MM.1S (cell line): ENCODE data around the gene ABCC8.
A peak's percentile ranks its signal among the peaks of the same experiment; 100 is the strongest.

ENCODE experiments used
- DNase-seq: peaks from one replicate; pipeline ENCODE4 v3.0.0-alpha.2; 2015
- H2AFZ ChIP-seq: fragments of 300-600 bp; sonication (generic); 2 replicates; pipeline ENCODE4 v1.6.0; 2016; ENCODE audit warnings: antibody characterized with exemption, low read length
- H3F3A ChIP-seq: fragments of 300-600 bp; sonication (generic); 2 replicates; pipeline ENCODE4 v1.6.1; 2016; ENCODE audit warnings: mild to moderate bottlenecking, antibody characterized with exemption, low read length, moderate library complexity, mixed read lengths; ENCODE audit not compliant: insufficient read depth
- H3K27ac ChIP-seq: fragments of 300-600 bp; sonication (generic); 2 replicates; pipeline ENCODE4 v1.5.1; 2016; ENCODE audit warnings: mild to moderate bottlenecking, low read length
- H3K27me3 ChIP-seq: fragments of 300-600 bp; sonication (generic); replicated peaks from 2 replicates; pipeline ENCODE4 v1.6.0; 2016; ENCODE audit warnings: low read length; ENCODE audit not compliant: insufficient read depth
- H3K36me3 ChIP-seq: fragments of 300-600 bp; sonication (generic); replicated peaks from 2 replicates; pipeline ENCODE4 v1.6.1; 2016; ENCODE audit warnings: mild to moderate bottlenecking, low read length, mixed read lengths; ENCODE audit not compliant: insufficient read depth
- H3K4me1 ChIP-seq: fragments of 300-600 bp; sonication (generic); 2 replicates; pipeline ENCODE4 v1.6.1; 2016; ENCODE audit warnings: low read length, mixed read lengths
- H3K4me2 ChIP-seq: fragments of 300-600 bp; sonication (generic); 2 replicates; pipeline ENCODE4 v1.6.0; 2016; ENCODE audit warnings: low read depth, low read length
- H3K4me3 ChIP-seq: fragments of 300-600 bp; sonication (generic); 2 replicates; pipeline ENCODE4 v1.5.1; 2016; ENCODE audit warnings: low read length, mixed read lengths
- H3K79me2 ChIP-seq: fragments of 300-600 bp; sonication (generic); 2 replicates; pipeline ENCODE4 v1.6.1; 2016; ENCODE audit warnings: mixed run types, low read length, mixed read lengths
- H3K9ac ChIP-seq: fragments of 300-600 bp; sonication (generic); 2 replicates; pipeline ENCODE4 v1.6.1; 2016; ENCODE audit warnings: low read length, mixed read lengths
- H3K9me2 ChIP-seq: fragments of 300-600 bp; sonication (generic); replicated peaks from 2 replicates; pipeline ENCODE4 v1.6.1; 2016; ENCODE audit warnings: mild to moderate bottlenecking, low read length, mixed read lengths; ENCODE audit not compliant: insufficient read depth
- H3K9me3 ChIP-seq: fragments of 300-600 bp; sonication (generic); replicated peaks from 2 replicates; pipeline ENCODE4 v1.6.1; 2016; ENCODE audit warnings: mild to moderate bottlenecking, low read length, mixed read lengths; ENCODE audit not compliant: insufficient read depth
- H4K20me1 ChIP-seq: fragments of 300-600 bp; sonication (generic); 2 replicates; pipeline ENCODE4 v1.6.1; 2016; ENCODE audit warnings: mild to moderate bottlenecking, low read length, moderate library complexity, mixed read lengths; ENCODE audit not compliant: insufficient read depth
- CTCF ChIP-seq: fragments of 300-600 bp; sonication (generic); IDR thresholded peaks from 2 replicates; pipeline ENCODE4 v1.5.1; 2016; ENCODE audit warnings: antibody characterized with exemption, low read length, mixed read lengths
- EZH2 ChIP-seq: fragments of 300-600 bp; sonication (generic); optimal IDR thresholded peaks from 2 replicates; pipeline ENCODE3; 2017; ENCODE audit warnings: low read depth, mild to moderate bottlenecking, antibody characterized with exemption, low read length, mixed read lengths
- EZH2phosphoT487 ChIP-seq: fragments of 300-600 bp; sonication (generic); IDR thresholded peaks from 2 replicates; pipeline ENCODE4 v1.6.1; 2018; ENCODE audit warnings: antibody characterized with exemption, low read length

The ABCC8 gene

GRCh38 chr11:17368551-17368950 is 108.1 kb downstream of the ABCC8 start:
- Histone ChIP-seq H3F3A (no peaks in the 10 kb centered on the region), H3K9ac (no peak overlapping the region), H3K27ac (no peak overlapping the region), H3K36me3 (no peaks in the 10 kb centered on the region), H3K9me2 (no peaks in the 10 kb centered on the region), H3K27me3 (no peaks in the 10 kb centered on the region), H3K4me1 (no peaks in the 10 kb centered on the region), H3K9me3 (no peaks in the 10 kb centered on the region), H3K4me2 (no peak overlapping the region), H3K4me3 (no peak overlapping the region), H3K79me2 (no peaks in the 10 kb centered on the region), H2AFZ (no peak overlapping the region), H4K20me1 (no peaks in the 10 kb centered on the region)
- no peak for DNase-seq
- TF ChIP-seq CTCF (no peak), EZH2phosphoT487 (no peak), EZH2 (no peak)

GRCh38 chr11:17366495-17366894 is 110.2 kb downstream of the ABCC8 start:
- Histone ChIP-seq H3K36me3 (no peaks in the 10 kb centered on the region), H3K79me2 (no peaks in the 10 kb centered on the region), H2AFZ (no peak overlapping the region)

GRCh38 chr11:17354601-17354991 is 122.0 kb downstream of the ABCC8 start:
- H3K27me3 ChIP-seq: peaks cover 26% of the 10 kb centered on the region
- no peak overlapping the region for H3K9ac ChIP-seq
- no peaks in the 10 kb centered on the region for H3K9me2 ChIP-seq
- no peak overlapping the region for H2AFZ ChIP-seq
- peak; percentile 77 for DNase-seq
- H3K36me3 ChIP-seq: no peaks in the 10 kb centered on the region
- peak overlapping the region; percentile 98; the same call in 1 of the 2 replicates for H3K4me2 ChIP-seq
- H3K27ac ChIP-seq: no peak overlapping the region
- TF ChIP-seq CTCF (peak; percentile 65), EZH2phosphoT487 (no peak)
- no peaks in the 10 kb centered on the region for H3K9me3 ChIP-seq
- H4K20me1 ChIP-seq: no peaks in the 10 kb centered on the region
- peaks cover 5% of the 10 kb centered on the region; the same call in 1 of the 2 replicates for H3F3A ChIP-seq
- H3K4me1 ChIP-seq: peaks cover 12% of the 10 kb centered on the region; the same call in 1 of the 2 replicates
- no peak overlapping the region for H3K4me3 ChIP-seq
- no peaks in the 10 kb centered on the region for H3K79me2 ChIP-seq

More at GRCh38 chr11:17366495-17366894, 110.2 kb downstream of the ABCC8 start:
- Histone ChIP-seq H3K4me2 (no peak overlapping the region), H3F3A (no peaks in the 10 kb centered on the region), H3K27me3 (no peaks in the 10 kb centered on the region), H3K9me3 (no peaks in the 10 kb centered on the region), H3K4me1 (no peaks in the 10 kb centered on the region), H3K9ac (no peak overlapping the region), H4K20me1 (no peaks in the 10 kb centered on the region), H3K27ac (no peak overlapping the region), H3K9me2 (no peaks in the 10 kb centered on the region), H3K4me3 (no peak overlapping the region)
- TF ChIP-seq CTCF: no peak
- TF ChIP-seq EZH2phosphoT487: no peak
- TF ChIP-seq EZH2: no peak
- no peak for DNase-seq
